Lower lobe of right lung (tissue), 2 donors: ENCODE results near the gene PBX1. TPM values are rescaled to one million over a fixed set of nuclear protein-coding genes. Genes with fewer than 3 reads are reported as not detected.

ENCODE experiments used
- ATAC-seq, 2 donors: fragments of 200-7000 bp; cut with Tn5 transposase; one replicate each; pipeline ENCODE4 v1.9.1; 2020 to 2022; ENCODE audit warnings: mild to moderate bottlenecking in 2 of 2, moderate library complexity in 2 of 2
- DNase-seq: peaks from one replicate; pipeline ENCODE4 v3.0.0-alpha.2; 2020
- H3K27ac ChIP-seq: fragments of 200-600 bp; one replicate; pipeline ENCODE4 v1.8.0; 2022
- H3K27me3 ChIP-seq: fragments of 200-600 bp; one replicate; pipeline ENCODE4 v1.8.0; 2022; ENCODE audit warnings: low read depth
- H3K36me3 ChIP-seq: fragments of 200-600 bp; one replicate; pipeline ENCODE4 v1.8.0; 2022; ENCODE audit warnings: mild to moderate bottlenecking
- H3K4me1 ChIP-seq: fragments of 200-600 bp; one replicate; pipeline ENCODE4 v1.8.0; 2022
- H3K4me3 ChIP-seq: fragments of 200-600 bp; one replicate; pipeline ENCODE4 v1.8.0; 2022; ENCODE audit warnings: mild to moderate bottlenecking
- H3K9me3 ChIP-seq: fragments of 200-600 bp; one replicate; pipeline ENCODE4 v1.8.0; 2022
- CTCF ChIP-seq: fragments of 200-600 bp; IDR thresholded peaks from one replicate; pipeline ENCODE4 v1.8.0; 2022; ENCODE audit warnings: antibody characterized with exemption, mild to moderate bottlenecking
- intact Hi-C: fragments of 100-400 bp; cut with DNase I; formaldehyde crosslinking; loops from one replicate; pipeline ENCODE4 v1.11.0; 2022
- total RNA-seq: library from RNA; stranded (reverse); fragmentation: NEBNext Ultra II Directional; extraction: Animal tissue kit (Norgen Biotek cat#: 25700); gene quantifications from one replicate; pipeline ENCODE4 v1.2.1, GENCODE V29; 2021
- donor health status: DM: no; HTN: yes; CAD: no; lungs with severe emphysema.

Gene PBX1
- total RNA-seq, 1 donor from 2014 or later, result 58.1 TPM

- TF ChIP-seq CTCF, result no peak
- Histone ChIP-seq H3K27me3 (no peaks in the 10 kb centered on the region), H3K9me3 (no peaks in the 10 kb centered on the region), H3K27ac (no peak overlapping the region), H3K36me3 (no peaks in the 10 kb centered on the region), H3K4me1 (peaks cover 45% of the 10 kb centered on the region), H3K4me3 (no peak overlapping the region)
- intact Hi-C loops, result no loop called here
- ATAC-seq (no peak), DNase-seq (no peak)
Measured at GRCh38 chr1:164713456-164714207, 154.6 kb downstream of the PBX1 start.

DNA sequence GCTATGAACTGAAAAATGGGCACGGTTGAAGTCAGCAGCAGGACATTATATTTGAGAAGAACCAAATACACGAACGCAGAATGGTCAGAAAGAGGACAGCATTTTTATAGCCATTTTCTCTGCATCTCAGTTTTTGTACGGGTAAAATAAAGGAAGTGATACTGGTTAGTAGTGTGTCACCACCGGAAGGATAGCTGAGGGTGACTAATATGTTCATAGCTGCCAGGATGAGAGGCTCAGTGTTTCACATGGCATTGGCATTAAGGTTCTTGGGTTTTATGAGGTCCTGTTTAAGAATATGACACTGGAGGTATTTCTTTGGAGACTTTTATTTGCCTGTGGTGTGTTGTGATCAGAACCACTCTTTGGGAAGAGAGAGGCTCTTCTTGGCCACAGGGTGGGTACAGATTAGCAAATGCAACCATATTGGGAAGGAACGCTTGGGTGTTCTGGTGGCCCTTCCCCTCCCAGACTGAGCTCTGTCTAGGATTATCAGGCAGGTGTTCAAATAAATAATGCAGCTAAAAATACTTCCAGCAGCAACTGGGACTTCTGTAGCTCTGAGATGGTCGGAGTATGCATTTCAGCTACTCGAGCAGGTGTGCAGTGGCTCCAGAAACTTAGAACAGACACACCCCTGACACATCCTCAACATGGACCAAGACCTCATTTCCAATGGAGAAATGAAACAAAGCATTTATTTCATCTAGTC is 158.2 kb downstream of the PBX1 start:
- H3K4me3 ChIP-seq, result no peak overlapping the region
- H3K27ac ChIP-seq, result no peak overlapping the region
- no peaks in the 10 kb centered on the region for H3K9me3 ChIP-seq
- intact Hi-C loops, result no loop called here
- DNase-seq (no peak), ATAC-seq (peak; percentile 60 to 71)
- no peaks in the 10 kb centered on the region for H3K27me3 ChIP-seq
- TF ChIP-seq CTCF, result no peak
- no peaks in the 10 kb centered on the region for H3K36me3 ChIP-seq
- peaks cover 51% of the 10 kb centered on the region for H3K4me1 ChIP-seq

- no peak for TF ChIP-seq CTCF
- DNase-seq, result no peak
- no peak overlapping the region for H3K4me3 ChIP-seq
- no peak overlapping the region for H3K27ac ChIP-seq
- no peaks in the 10 kb centered on the region for H3K9me3 ChIP-seq
- no peaks in the 10 kb centered on the region for H3K27me3 ChIP-seq
- intact Hi-C loops, result no loop called here
- peaks cover 37% of the 10 kb centered on the region for H3K4me1 ChIP-seq
- H3K36me3 ChIP-seq, result no peaks in the 10 kb centered on the region
- no peak for ATAC-seq
Measured at GRCh38 chr1:164718821-164719220, 159.8 kb downstream of the PBX1 start.

- H3K27me3 ChIP-seq, result no peaks in the 10 kb centered on the region
- no peak overlapping the region for H3K27ac ChIP-seq
- H3K4me3 ChIP-seq, result no peak overlapping the region
- no peak for DNase-seq
- intact Hi-C loops, result no loop called here
- no peak for TF ChIP-seq CTCF
- no peak for ATAC-seq
- no peaks in the 10 kb centered on the region for H3K36me3 ChIP-seq
- no peaks in the 10 kb centered on the region for H3K9me3 ChIP-seq
- peaks cover 38% of the 10 kb centered on the region for H3K4me1 ChIP-seq
Measured at GRCh38 chr1:164719676-164720439, 160.9 kb downstream of the PBX1 start.

DNA sequence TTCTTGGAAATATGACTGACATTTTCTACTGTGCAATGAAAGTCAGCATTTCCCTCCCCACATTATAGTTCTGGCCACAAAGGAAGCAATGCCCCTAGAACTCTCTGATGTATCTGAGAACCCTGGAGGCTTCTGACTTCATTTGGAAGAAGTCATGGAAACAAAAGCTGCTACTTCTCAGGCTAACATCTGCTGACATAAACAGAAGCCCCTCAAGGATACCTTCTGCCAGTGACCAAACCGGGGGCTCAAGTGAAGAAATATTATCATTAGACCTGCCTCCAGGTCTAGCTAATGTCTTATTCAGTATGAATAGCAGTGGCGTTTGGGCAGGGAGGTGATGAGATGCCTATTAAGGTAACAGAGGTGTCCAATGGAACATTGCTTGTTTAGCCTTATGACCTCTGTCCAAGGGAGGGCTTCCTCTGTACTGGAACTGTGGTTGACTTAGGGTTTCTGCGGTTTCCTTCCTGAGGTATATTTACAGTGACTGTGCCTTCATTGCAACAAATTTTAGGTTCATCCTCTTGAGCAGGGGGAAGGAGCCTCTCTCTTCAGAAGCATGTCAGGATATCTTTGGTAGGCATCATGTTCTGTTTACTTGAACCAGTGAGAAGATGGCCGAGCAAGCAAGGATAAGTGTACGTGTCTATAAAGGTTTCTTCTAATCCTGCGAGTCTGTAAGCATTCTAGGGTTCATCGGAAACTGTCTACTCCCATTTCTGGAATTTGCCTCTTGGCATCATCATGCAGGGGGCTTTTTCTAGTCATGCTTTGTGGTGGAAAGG is 161.7 kb downstream of the PBX1 start:
- Histone ChIP-seq H3K4me1 (peaks cover 46% of the 10 kb centered on the region), H3K27me3 (no peaks in the 10 kb centered on the region), H3K27ac (peak overlapping the region; percentile 8), H3K4me3 (no peak overlapping the region), H3K9me3 (no peaks in the 10 kb centered on the region), H3K36me3 (no peaks in the 10 kb centered on the region)
- DNase-seq (no peak), ATAC-seq (peak; percentile 19 to 34)
- intact Hi-C loops, result no loop called here
- no peak for TF ChIP-seq CTCF
